Myocyte (in vitro differentiated cells): ENCODE data around the gene TREML4. TPM values are rescaled to one million over a fixed set of nuclear protein-coding genes. Genes with fewer than 3 reads are reported as not detected.
"Not testable (repeated sequence)": the region's sequence is repeated elsewhere in the genome, so short reads cannot be mapped to it uniquely, and the experiment has no call there.

Source experiments
- DNase-seq: peaks from one replicate; pipeline ENCODE4 v3.0.0-alpha.2; 2012; ENCODE audit warnings: low read depth
- total RNA-seq: library from RNA; depleted of rRNA; stranded (reverse); fragments of >200 nt; gene quantifications from 2 replicates; pipeline ENCODE4 v1.2.3, GENCODE V29; 2014

The TREML4 gene
- total RNA-seq, 1 donor from 2014 or later = not detected

- DNase-seq = no peak
Measured at GRCh38 chr6:41204156-41204555, 24.0 kb upstream of the TREML4 start.

GRCh38 chr6:41208439-41209106 is 19.6 kb upstream of the TREML4 start:
- DNase-seq = no peak

- DNase-seq = no peak
Measured at GRCh38 chr6:41209547-41210320, 18.4 kb upstream of the TREML4 start.

GRCh38 chr6:41214559-41215238 is 13.4 kb upstream of the TREML4 start:
- no peak for DNase-seq

- DNase-seq = no peak
Measured at GRCh38 chr6:41215777-41216176, 12.4 kb upstream of the TREML4 start.

- DNase-seq = no peak
Measured at GRCh38 chr6:41216616-41217015, 11.5 kb upstream of the TREML4 start.

GRCh38 chr6:41222045-41222444 is 6.1 kb upstream of the TREML4 start:
- DNase-seq = no peak

- DNase-seq = no peak
Measured at GRCh38 chr6:41222513-41222912, 5.6 kb upstream of the TREML4 start.

- DNase-seq = no peak
Measured at GRCh38 chr6:41224800-41225199, 3.3 kb upstream of the TREML4 start.

GRCh38 chr6:41226752-41227151 is 1.4 kb upstream of the TREML4 start:
- DNase-seq = no peak

- DNase-seq = no peak
Measured at GRCh38 chr6:41228616-41229015, 467 bp downstream of the TREML4 start.

- DNase-seq = no peak
Measured at GRCh38 chr6:41229721-41230120, 1.6 kb downstream of the TREML4 start.

GRCh38 chr6:41231246-41231645 is 3.1 kb downstream of the TREML4 start:
- no peak for DNase-seq

GRCh38 chr6:41232667-41233066 is 4.5 kb downstream of the TREML4 start:
- DNase-seq = no peak

- no peak for DNase-seq
Measured at GRCh38 chr6:41236276-41236675, 8.1 kb downstream of the TREML4 start.

GRCh38 chr6:41237128-41237527 is 9.0 kb downstream of the TREML4 start:
- DNase-seq = no peak

GRCh38 chr6:41239467-41240159 is 11.5 kb downstream of the TREML4 start:
- no peak for DNase-seq

GRCh38 chr6:41246529-41246928 is 18.4 kb downstream of the TREML4 start:
- DNase-seq = not testable (repeated sequence)

GRCh38 chr6:41247288-41247865 is 19.2 kb downstream of the TREML4 start:
- no peak for DNase-seq

GRCh38 chr6:41247882-41248705 is 19.9 kb downstream of the TREML4 start:
- DNase-seq = no peak
